Fibroblast of pulmonary artery (primary cell): ENCODE data around the gene GPRC5B.
A peak's percentile ranks its signal among the peaks of the same experiment; 100 is the strongest.

Source experiments
- DNase-seq: peaks from one replicate; pipeline ENCODE4 v3.0.0-alpha.2; 2010; ENCODE audit warnings: low read depth
- H3K4me3 ChIP-seq: replicated peaks from 2 replicates; pipeline ENCODE4 v1.5.1; 2011; ENCODE audit warnings: low read depth, mild to moderate bottlenecking, control low read depth, low read length, moderate library complexity
- CTCF ChIP-seq: IDR thresholded peaks from 2 replicates; pipeline ENCODE4 v1.5.1; 2011; ENCODE audit warnings: mild to moderate bottlenecking, control low read depth, low read length, inconsistent platforms; ENCODE audit errors: missing control alignments

The GPRC5B gene

GRCh38 chr16:19881783-19882182 is 2.9 kb downstream of the GPRC5B start:
- no peak overlapping the region for H3K4me3 ChIP-seq
- no peak for DNase-seq
- TF ChIP-seq CTCF, result no peak

- no peak overlapping the region for H3K4me3 ChIP-seq
- DNase-seq, result no peak
- TF ChIP-seq CTCF, result no peak
These were observed 3.6 kb downstream of the GPRC5B start for GRCh38 chr16:19881028-19881427.

- peak; percentile 20 for DNase-seq
- H3K4me3 ChIP-seq, result no peak overlapping the region
- TF ChIP-seq CTCF, result no peak
These were observed 5.3 kb downstream of the GPRC5B start for GRCh38 chr16:19879241-19879792.

- no peak for DNase-seq
- H3K4me3 ChIP-seq, result no peak overlapping the region
- no peak for TF ChIP-seq CTCF
These were observed 5.9 kb downstream of the GPRC5B start for GRCh38 chr16:19878757-19879156.

- H3K4me3 ChIP-seq, result no peak overlapping the region
- no peak for TF ChIP-seq CTCF
- DNase-seq, result no peak
These were observed 8.1 kb downstream of the GPRC5B start for GRCh38 chr16:19876501-19877059.

- TF ChIP-seq CTCF, result no peak
- no peak overlapping the region for H3K4me3 ChIP-seq
- no peak for DNase-seq
These were observed 8.7 kb downstream of the GPRC5B start for GRCh38 chr16:19875900-19876299.
